Measurements from ENCODE around the gene ST3GAL5.

Gene ST3GAL5

GRCh38 chr2:85797263-85797660 is 91.5 kb downstream of the ST3GAL5 start:
- peak; percentile 58 for DNase-seq (ENCODE audit: low spot score)
- Histone ChIP-seq H3K4me3 (no peak overlapping the region), H3K27ac (peak overlapping the region; percentile 71 to 94)
- no peak for TF ChIP-seq CTCF (IDR thresholded peaks at IDR 0.05)

GRCh38 chr2:85796341-85797262 is 92.2 kb downstream of the ST3GAL5 start:
- H3K27ac ChIP-seq = peak overlapping the region; percentile 71 to 94
- H3K4me3 ChIP-seq = peak overlapping the region; percentile 10
- DNase-seq (ENCODE audit: low spot score) = peak; percentile 82
- no peak for TF ChIP-seq CTCF (IDR thresholded peaks at IDR 0.05)

- DNase-seq (ENCODE audit: low spot score) = no peak
These were observed 92.8 kb downstream of the ST3GAL5 start for GRCh38 chr2:85796046-85796340.

GRCh38 chr2:85795331-85796045 is 93.3 kb downstream of the ST3GAL5 start:
- Histone ChIP-seq H3K27ac (peak overlapping the region; percentile 71 to 94), H3K4me3 (no peak overlapping the region)
- no peak for TF ChIP-seq CTCF (IDR thresholded peaks at IDR 0.05)
- DNase-seq (ENCODE audit: low spot score) = no peak

More at GRCh38 chr2:85796046-85796340, 92.8 kb downstream of the ST3GAL5 start:
- H3K27ac ChIP-seq = peak overlapping the region; percentile 71 to 94
- TF ChIP-seq CTCF (IDR thresholded peaks at IDR 0.05) = no peak
- peak overlapping the region; percentile 4 for H3K4me3 ChIP-seq

GRCh38 chr2:85794491-85795121 is 94.2 kb downstream of the ST3GAL5 start:
- TF ChIP-seq CTCF (IDR thresholded peaks at IDR 0.05) = no peak
- H3K27ac ChIP-seq = peak overlapping the region; percentile 71 to 94
- no peak overlapping the region for H3K4me3 ChIP-seq
- DNase-seq (ENCODE audit: low spot score) = no peak

- DNase-seq (ENCODE audit: low spot score) = no peak
- TF ChIP-seq CTCF (IDR thresholded peaks at IDR 0.05) = no peak
- peak overlapping the region; percentile 71 to 94 for H3K27ac ChIP-seq
- H3K4me3 ChIP-seq = no peak overlapping the region
These were observed 94.8 kb downstream of the ST3GAL5 start for GRCh38 chr2:85794038-85794441.

All from coronary artery (tissue), 2 donors.